OCI-LY7 (cell line): ENCODE data around the gene LMOD1. TPM values are rescaled to one million over a fixed set of nuclear protein-coding genes. Genes with fewer than 3 reads are reported as not detected.

Experiments
- BruUV-seq: library from RNA; stranded (reverse); fragments of 400-500 nt; replicated peaks from 2 replicates; lab custom pipeline; 2021; lab: Mats Ljungman, UMichigan
- CTCF ChIA-PET: fragments of 300-600 bp; sonication (Branson Sonifier 250); formaldehyde crosslinking; loops from one replicate; lab custom pipeline; 2022; ENCODE audit warnings: antibody characterized with exemption; ENCODE audit not compliant: unreplicated experiment; lab: Charles Lee
- POLR2A ChIA-PET: fragments of 300-600 bp; sonication (Branson Sonifier 250); formaldehyde crosslinking; loops from one replicate; lab custom pipeline; 2022; ENCODE audit warnings: antibody characterized with exemption; lab: Charles Lee
- DNase-seq: peaks from one replicate; pipeline ENCODE4 v3.0.0-alpha.2; 2015; ENCODE audit warnings: low spot score
- H2AFZ ChIP-seq: fragments of 200-600 bp; sonication (generic), shearing (Covaris generic); 2 replicates; pipeline ENCODE4 v1.6.1; 2014; ENCODE audit warnings: mild to moderate bottlenecking, antibody characterized with exemption, low read length, moderate library complexity
- H3K27ac ChIP-seq: fragments of 200-600 bp; sonication (generic); 2 replicates; pipeline ENCODE4 v1.5.1; 2014; ENCODE audit warnings: mixed run types, low read depth, mild to moderate bottlenecking, moderate library complexity, low read length, inconsistent platforms; ENCODE audit not compliant: poor library complexity, severe bottlenecking
- H3K36me3 ChIP-seq: fragments of 200-600 bp; sonication (generic); 2 replicates; pipeline ENCODE4 v1.6.1; 2014; ENCODE audit warnings: mild to moderate bottlenecking, antibody characterized with exemption, low read length, moderate library complexity, mixed read lengths; ENCODE audit not compliant: insufficient read depth
- H3K4me1 ChIP-seq: fragments of 200-600 bp; sonication (generic); 2 replicates; pipeline ENCODE4 v1.5.1; 2014; ENCODE audit warnings: mild to moderate bottlenecking, low read length; ENCODE audit not compliant: insufficient read depth, poor library complexity, severe bottlenecking
- H3K4me2 ChIP-seq: fragments of 200-600 bp; sonication (generic); 2 replicates; pipeline ENCODE4 v1.6.1; 2014; ENCODE audit warnings: mild to moderate bottlenecking, low read length
- H3K4me3 ChIP-seq: fragments of 200-600 bp; sonication (generic); 2 replicates; pipeline ENCODE4 v1.5.1; 2014; ENCODE audit warnings: mild to moderate bottlenecking, low read depth, low read length; ENCODE audit not compliant: poor library complexity, severe bottlenecking
- H3K79me2 ChIP-seq: fragments of 200-600 bp; sonication (generic); 2 replicates; pipeline ENCODE4 v1.6.1; 2016; ENCODE audit warnings: low read depth, mild to moderate bottlenecking, low read length, moderate library complexity, mixed read lengths; ENCODE audit not compliant: insufficient read depth
- H3K9me2 ChIP-seq: fragments of 200-600 bp; sonication (generic); 2 replicates; pipeline ENCODE4 v1.6.1; 2016; ENCODE audit warnings: mild to moderate bottlenecking, low read length, mixed read lengths; ENCODE audit not compliant: insufficient read depth
- H3K9me3 ChIP-seq: fragments of 200-600 bp; sonication (generic); 2 replicates; pipeline ENCODE4 v1.6.1; 2014; ENCODE audit warnings: mild to moderate bottlenecking, mixed run types, low read length, mixed read lengths
- H4K20me1 ChIP-seq: fragments of 200-600 bp; sonication (generic); 2 replicates; pipeline ENCODE4 v1.6.1; 2014; ENCODE audit warnings: mild to moderate bottlenecking, antibody characterized with exemption, low read length, moderate library complexity, mixed read lengths; ENCODE audit not compliant: insufficient read depth
- EZH2phosphoT487 ChIP-seq: fragments of 200-600 bp; sonication (generic); IDR thresholded peaks from 2 replicates; pipeline ENCODE4 v1.6.1; 2018; ENCODE audit warnings: low read depth, borderline replicate concordance, mild to moderate bottlenecking, mixed run types, antibody characterized with exemption, low read length, moderate library complexity, mixed read lengths
- intact Hi-C: fragments of 100-400 bp; cut with micrococcal nuclease; formaldehyde crosslinking; loops from one replicate; pipeline ENCODE4 v1.10.0; 2022; ENCODE audit not compliant: unreplicated experiment
- total RNA-seq, 2 experiments: library from RNA; depleted of rRNA in 1 of 2; stranded (reverse); fragments of >200 nt in 1 of 2; shearing (Covaris generic) in 1 of 2; gene quantifications; 2 replicates each; pipeline ENCODE4 v1.2.3, GENCODE V29; 2014 to 2022
- TF ChIP-seq, protein P1 (sequence below): fragments of 200-600 bp; sonication (generic); conservative IDR thresholded peaks from 2 replicates; pipeline ENCODE4 v1.5.1; 2014; ENCODE audit warnings: mild to moderate bottlenecking, antibody characterized with exemption, low read length, moderate library complexity, mixed read lengths

Gene LMOD1
- total RNA-seq, 2 experiments from 2014 or later = not detected

DNA sequence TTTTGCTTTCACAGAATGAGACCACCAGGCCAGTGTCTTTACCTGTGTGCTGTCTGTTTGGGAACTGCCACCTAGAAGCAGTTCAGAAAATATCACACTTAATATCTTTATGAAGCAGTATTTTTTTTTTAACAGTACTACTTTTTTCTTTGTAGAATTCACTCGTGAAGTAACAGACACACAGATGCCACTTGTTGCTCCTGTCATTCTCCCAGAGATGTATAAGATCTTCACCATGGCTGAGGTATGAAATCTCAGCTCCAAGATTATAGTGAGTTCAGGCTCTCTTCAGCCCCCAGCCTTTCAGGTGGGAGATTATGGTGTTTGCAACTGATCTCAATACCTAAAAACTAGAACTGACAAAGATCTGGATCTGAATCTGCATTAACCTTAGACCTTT, 94.4 kb downstream of the LMOD1 start:
- CTCF ChIA-PET = no interaction called here
- Histone ChIP-seq H4K20me1 (peaks cover 8% of the 10 kb centered on the region), H3K27ac (no peak overlapping the region), H3K4me1 (no peaks in the 10 kb centered on the region), H3K9me2 (no peaks in the 10 kb centered on the region), H3K4me2 (no peak overlapping the region), H3K9me3 (no peaks in the 10 kb centered on the region), H3K4me3 (no peak overlapping the region), H3K79me2 (peaks cover 12% of the 10 kb centered on the region; the same call in 1 of the 2 replicates), H2AFZ (no peak overlapping the region), H3K36me3 (peaks cover 98% of the 10 kb centered on the region)
- intact Hi-C loops = no loop called here
- POLR2A ChIA-PET = no interaction called here
- no peak for TF ChIP-seq EZH2phosphoT487
- TF ChIP-seq, protein P1, sequence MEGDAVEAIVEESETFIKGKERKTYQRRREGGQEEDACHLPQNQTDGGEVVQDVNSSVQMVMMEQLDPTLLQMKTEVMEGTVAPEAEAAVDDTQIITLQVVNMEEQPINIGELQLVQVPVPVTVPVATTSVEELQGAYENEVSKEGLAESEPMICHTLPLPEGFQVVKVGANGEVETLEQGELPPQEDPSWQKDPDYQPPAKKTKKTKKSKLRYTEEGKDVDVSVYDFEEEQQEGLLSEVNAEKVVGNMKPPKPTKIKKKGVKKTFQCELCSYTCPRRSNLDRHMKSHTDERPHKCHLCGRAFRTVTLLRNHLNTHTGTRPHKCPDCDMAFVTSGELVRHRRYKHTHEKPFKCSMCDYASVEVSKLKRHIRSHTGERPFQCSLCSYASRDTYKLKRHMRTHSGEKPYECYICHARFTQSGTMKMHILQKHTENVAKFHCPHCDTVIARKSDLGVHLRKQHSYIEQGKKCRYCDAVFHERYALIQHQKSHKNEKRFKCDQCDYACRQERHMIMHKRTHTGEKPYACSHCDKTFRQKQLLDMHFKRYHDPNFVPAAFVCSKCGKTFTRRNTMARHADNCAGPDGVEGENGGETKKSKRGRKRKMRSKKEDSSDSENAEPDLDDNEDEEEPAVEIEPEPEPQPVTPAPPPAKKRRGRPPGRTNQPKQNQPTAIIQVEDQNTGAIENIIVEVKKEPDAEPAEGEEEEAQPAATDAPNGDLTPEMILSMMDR = no peak
- no TSS peak for BruUV-seq
- DNase-seq = no peak

DNA sequence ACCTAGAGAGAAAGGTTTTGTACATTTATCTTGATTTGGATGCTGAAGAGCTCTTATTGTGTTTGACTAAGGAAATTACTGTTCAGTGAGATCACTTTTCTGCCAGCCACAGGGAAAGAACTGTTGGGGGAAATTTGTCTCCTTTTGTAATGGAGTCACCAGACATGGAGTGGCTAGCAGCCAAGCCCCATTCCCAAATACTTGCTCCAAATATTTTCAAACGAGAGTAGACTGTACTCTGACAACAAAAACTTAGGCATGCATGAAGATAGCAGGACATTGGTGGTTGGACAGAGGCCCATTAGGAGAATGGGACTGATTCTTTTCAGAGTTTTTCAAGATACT, 96.3 kb downstream of the LMOD1 start:
- CTCF ChIA-PET = no interaction called here
- BruUV-seq = no TSS peak

More for the DNA sequence above, 96.3 kb downstream of the LMOD1 start:
- no peak for TF ChIP-seq EZH2phosphoT487
- TF ChIP-seq, protein P1 = no peak
- H4K20me1 ChIP-seq = peaks cover 10% of the 10 kb centered on the region
- intact Hi-C loops = no loop called here
- no peak overlapping the region for H3K4me3 ChIP-seq
- no peak overlapping the region for H3K27ac ChIP-seq
- no peaks in the 10 kb centered on the region for H3K9me2 ChIP-seq
- H3K36me3 ChIP-seq = peaks cover 88% of the 10 kb centered on the region
- no peak for DNase-seq
- H3K4me2 ChIP-seq = no peak overlapping the region
- peaks cover 28% of the 10 kb centered on the region for H3K79me2 ChIP-seq
- no peak overlapping the region for H2AFZ ChIP-seq
- POLR2A ChIA-PET = interaction anchor here (1.1 to 2.7 kb wide), 3 partner anchors 13 to 43 kb away, joined by 3 to 13 read pairs (median 4); no protein-coding TSS in a partner anchor
- no peaks in the 10 kb centered on the region for H3K9me3 ChIP-seq
- H3K4me1 ChIP-seq = no peaks in the 10 kb centered on the region
